Right lung (tissue), 5 donors: ENCODE measurements around the gene PIK3IP1. TPM values are rescaled to one million over a fixed set of nuclear protein-coding genes. Genes with fewer than 3 reads are reported as not detected.
"Not testable (repeated sequence)": the region's sequence is repeated elsewhere in the genome, so short reads cannot be mapped to it uniquely, and the experiment has no call there.

ENCODE experiments used
- DNase-seq, 2 donors: peaks; one replicate each; pipeline ENCODE4 v3.0.0-alpha.2; 2013
- polyA plus RNA-seq, 5 donors: library from polyadenylated mRNA; unstranded; fragments of 120-200 nt; gene quantifications; one replicate each; pipeline versions ENCODE4 v1.2.1 to v1.2.3, GENCODE V29; 2013; ENCODE audit warnings: inconsistent platforms in 1 of 5, low replicate concordance in 1 of 5; ENCODE audit not compliant: insufficient read length in 5 of 5, insufficient read depth in 1 of 5

Gene PIK3IP1
- polyA plus RNA-seq, 5 donors, result 11.5 to 13.2 (median 12.0) TPM

DNA sequence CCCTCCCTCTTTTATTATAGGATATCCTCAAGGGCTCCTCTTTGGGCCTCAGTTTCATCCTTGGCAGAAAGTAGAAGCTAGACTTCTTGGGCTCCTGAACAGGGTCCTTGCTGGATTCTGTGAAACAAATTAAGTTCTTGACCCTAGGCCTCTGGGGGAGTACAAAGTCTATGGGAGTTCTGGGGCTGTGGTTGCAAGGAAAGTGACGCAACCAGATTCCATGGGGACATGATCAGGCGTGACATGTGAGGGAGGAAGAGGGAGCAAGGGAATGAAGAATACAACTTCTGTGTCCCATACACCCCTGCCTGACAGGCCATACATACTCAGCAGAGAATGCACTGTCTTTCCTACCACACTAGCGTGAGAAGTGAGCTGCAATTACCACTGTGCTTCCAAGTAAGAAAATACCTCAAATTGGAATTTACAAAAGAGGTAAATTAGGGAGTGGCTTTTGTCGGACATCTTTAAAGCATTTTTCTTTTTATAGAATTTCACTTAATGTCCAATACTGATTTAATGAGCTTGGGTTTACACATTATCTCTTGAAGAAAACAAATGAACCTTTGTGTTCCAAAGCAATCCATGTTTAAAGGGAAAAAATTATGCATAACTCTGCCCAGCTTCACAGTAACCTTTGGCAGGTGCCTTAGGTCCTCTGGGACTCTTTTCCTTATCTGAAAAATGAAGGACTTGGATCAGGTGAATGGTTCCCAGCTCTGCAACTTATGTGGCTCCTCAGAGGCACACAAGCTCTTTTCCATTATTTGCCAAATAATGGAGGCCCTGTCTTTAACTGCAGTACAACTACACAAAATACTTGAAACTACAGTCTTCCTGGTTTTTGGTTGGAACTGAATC is 41.3 kb downstream of the PIK3IP1 start:
- DNase-seq, result no peak

DNA sequence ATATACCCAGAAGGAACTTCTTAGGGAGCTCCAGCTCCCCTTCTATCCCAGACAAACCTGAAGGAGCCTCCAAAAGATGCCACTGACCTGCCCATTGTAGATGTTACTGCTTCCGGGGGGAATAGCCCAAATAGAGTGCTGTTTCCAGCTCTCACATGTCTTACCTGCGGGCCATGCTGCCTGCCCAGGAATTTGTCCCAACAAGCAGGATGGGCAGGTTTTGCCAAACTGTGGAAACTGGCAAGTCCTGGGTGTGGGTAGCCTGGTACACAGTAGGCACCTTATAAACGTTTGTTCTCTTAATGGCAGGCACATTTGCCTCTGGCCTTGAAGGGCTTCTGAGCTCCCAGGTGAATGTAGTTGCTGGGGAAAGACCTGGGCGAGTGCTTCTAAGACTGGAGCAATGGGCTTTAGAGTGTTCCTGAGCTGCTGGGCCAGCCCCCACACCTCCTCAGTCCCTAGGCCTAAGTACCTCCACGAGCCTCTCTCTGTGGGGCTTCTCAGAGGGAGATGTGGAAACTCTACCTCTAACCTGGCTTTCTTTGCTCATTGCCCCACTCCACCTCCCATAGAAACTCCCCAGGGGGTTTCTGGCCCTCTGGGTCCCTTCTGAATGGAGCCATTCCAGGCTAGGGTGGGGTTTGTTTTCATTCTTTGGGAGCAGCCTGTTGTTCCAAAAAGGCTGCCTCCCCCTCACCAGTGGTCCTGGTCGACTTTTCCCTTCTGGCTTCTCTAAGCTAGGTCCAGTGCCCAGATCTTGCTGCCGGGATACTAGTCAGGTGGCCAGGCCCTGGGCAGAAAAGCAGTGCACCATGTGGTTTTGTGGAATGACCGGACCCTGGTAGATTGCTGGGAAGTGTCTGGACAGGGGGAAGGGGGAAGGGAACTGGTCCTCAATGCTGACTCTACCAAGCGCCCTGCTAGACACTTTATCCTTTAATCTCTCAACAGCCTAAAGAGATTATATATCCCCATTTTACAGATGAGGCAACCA is 43.0 kb downstream of the PIK3IP1 start:
- DNase-seq, result no peak

DNA sequence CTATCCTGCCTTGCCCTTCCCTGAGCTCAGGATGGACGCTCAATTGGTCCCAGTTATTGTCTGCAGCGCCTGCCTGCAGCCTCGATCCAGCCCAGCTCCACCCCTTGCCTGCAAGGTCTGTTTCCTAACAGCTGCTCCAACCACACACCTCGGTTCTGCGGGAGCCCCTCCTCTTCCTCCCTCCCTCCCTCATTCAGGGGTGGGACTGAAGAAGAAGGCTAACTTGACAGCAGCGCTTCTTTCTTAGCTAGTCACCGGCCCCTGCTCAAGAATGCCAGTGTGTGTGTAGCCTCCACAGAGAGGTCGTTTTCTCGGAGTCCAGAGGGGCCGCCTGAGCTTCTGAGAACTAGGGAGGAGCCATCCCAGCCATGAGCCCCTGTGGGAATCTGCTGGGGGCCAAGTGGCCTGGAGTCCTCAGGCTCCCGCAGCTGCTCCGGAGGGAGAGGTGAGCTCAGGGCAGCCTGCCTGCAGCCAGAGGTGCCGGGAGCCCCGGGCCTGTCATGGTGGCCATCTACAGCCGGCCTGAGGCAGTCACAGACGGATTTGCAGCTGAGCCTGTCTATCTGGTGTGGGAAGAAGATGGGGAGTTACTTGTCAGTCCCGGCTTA is 44.0 kb downstream of the PIK3IP1 start:
- DNase-seq, result peak; percentile 52 to 64

DNA sequence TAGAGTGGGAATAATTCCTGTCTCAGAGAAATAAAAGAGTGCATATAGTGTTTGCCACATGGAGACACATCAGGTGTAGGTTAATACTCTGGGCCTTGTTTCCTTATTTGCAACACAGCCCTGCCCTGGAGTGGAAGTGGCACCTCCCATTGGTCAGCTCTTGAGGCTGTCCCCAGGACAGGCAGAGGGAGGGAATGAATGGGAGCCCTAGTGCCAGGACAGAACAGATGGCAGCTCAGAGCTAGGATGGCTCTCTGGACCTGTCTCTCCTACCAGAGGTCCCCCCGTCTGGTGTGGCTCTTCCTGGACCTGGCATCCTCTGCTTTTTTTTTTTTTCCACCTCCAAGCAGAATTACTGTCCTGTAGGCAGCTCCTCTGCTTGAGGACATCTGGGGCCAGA is 44.6 kb downstream of the PIK3IP1 start:
- DNase-seq, result no peak

DNA sequence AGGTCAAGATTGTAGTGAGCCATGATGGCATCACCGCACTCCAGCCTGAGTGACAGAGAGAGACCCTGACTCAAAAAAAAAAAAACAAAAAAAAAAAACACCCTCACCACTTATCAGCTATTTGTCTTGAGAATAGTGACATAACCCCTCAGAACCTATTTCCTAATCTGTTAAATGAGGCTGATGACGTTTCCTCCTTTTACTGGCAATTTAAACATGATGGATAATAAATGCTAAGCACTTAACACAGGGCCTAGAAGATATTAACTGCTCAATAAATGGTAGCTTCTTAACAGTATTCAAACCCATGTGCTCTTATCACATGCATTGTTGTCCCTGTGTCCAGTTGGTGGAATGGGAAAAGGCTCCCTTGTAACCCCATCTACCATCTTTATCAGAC is 45.6 kb downstream of the PIK3IP1 start:
- no peak for DNase-seq

DNA sequence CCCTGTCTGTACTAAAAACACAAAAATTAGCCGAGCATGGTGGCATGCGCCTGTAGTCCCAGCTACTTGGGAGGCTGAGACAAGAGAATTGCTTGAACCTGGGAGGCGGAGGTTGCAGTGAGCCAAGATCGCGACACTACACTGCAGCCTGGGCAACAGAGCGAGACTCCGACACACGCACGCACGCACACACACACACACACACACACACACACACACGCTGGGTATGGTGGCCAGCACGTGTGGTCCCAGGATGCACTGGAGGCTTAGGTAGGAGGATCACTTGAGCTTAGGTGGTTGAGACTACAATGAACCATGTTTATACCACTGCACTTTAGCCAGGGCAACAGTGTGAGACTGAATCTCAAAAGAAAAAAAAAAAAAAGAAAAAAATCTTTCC is 46.3 kb downstream of the PIK3IP1 start:
- not testable (repeated sequence) for DNase-seq

DNA sequence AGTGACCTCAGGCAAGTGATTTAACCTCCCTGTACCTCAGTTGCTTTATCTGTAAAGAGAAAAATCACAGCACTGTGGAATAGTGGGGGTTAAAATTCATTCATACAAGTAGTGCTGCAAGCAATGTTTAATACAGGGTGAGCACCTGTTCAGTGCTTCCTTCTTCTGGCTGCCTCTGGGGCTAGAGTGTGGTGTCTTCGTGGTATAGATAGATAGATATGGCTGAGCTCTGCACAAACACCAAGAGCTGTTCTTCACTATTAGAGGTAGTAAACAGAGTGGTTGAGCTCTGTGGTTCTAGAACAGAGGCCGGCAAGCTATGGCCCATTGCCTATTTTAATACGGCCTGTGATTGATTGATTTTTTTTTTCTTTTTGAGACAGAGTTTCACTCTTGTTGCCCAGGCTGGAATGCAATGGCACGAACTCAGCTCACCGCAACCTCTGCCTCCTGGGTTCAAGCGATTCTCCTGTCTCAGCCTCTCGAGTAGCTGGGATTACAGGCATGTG is 47.3 kb downstream of the PIK3IP1 start:
- DNase-seq, result no peak

DNA sequence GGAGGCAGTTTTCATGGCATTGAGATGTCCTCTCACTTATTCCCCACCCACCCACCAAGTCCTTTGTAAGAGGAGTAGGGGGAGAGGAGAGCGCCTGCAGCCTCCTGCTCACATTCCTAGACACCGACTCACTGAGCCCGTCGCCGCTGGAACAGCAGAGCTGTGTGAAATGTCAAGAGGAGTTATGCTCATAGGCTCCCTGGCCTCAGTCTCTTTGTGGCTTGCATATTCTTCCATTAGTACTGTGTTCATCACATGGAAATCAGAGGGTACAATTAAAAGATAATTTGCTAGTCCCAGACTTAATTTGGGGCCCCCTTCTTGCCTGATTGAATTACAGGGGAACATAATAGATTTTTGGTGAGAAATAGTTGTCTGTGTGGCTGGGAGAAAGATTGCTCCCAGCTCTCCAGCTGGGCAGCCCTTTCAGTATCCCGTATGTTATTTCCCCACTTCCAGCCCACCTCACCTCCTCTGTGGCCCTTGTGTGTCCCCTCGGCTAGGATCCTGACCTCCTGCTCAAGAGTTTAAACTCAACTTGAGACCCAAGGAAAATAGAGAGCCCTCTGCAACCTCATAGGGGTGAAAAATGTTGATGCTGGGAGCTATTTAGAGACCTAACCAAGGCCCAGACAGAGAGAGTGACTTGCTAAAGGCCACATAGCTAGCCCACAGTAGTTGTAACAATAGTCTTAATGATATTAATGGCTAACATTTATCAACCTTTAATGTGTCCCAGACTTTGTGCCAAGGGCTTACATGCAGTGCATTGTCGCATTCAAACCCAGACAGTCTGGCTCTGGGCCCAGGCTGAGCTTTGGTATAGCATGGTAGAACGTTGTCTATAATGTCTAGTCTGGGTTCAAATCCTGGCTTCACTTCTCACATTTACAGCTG is 48.0 kb downstream of the PIK3IP1 start:
- no peak for DNase-seq

DNA sequence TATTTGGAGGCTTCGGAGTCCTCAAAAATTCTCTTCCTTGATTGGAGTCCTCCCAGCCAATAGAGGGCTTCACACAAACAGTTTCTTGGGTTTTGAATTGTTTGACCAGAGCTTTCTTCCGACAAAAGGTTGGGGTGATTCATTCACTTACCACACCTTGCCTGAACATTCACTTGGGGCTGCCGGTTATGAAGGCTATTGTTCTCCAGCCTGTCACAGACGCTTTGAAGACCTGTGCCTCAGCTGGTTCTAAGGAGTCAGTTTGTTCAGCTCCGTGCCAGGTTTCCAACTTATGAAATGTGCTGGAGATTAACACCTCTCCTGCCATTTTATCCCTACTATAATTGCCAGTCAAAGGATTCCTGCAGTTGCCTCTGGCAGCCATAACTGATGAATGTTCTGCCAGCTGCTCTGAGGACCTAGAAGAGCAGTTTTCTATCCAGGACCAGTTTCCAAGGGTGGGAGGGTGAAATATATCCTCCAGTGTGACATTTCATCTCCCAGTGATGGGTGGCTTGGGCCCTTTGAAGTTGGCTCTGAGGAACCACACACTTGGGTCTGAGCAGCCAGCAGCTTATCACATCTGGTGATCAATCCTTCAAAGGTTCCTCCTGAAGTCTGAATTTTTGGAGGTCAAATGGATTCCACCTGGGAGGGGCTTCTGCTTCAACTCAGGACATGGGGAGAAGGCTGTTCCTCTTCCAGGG is 48.8 kb downstream of the PIK3IP1 start:
- DNase-seq, result no peak

DNA sequence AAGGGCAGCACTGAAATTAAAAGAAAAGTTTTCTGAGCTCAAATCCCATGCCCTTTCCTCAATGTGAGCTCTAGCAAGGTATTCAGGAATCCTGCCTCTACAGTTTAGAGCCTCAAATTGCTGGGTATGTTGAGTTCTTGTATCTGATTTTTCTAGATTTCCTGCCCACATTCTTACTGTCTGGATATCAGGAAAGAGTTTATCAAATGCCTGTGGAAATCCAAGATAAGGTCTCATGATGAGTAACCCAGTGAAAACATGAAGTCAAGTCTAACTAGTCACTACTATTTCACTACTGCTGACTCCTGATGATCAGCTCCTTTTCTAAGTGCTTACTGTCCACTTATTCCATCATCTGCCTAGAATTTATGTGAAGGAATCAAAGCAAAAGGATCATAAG is 50.4 kb downstream of the PIK3IP1 start:
- DNase-seq, result no peak

DNA sequence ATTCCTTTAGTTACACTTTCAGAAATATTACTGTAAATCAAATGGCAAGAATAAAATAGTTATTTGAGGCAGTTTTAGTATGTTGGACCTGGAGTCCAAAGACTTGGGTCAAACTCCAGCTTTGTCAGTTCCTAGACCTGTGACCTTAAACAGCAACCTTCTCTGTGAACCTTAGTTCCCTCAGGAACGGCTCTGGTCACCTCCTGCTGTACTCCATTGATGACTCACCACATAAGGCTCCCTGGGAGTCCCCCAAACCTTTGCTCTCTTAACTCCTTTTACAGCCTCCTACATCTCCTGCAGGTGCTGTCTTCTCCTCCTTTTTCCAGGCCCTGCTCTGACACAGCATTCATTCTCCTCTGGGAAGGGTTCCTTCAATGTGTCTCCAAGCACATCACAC is 51.1 kb downstream of the PIK3IP1 start:
- DNase-seq, result no peak

DNA sequence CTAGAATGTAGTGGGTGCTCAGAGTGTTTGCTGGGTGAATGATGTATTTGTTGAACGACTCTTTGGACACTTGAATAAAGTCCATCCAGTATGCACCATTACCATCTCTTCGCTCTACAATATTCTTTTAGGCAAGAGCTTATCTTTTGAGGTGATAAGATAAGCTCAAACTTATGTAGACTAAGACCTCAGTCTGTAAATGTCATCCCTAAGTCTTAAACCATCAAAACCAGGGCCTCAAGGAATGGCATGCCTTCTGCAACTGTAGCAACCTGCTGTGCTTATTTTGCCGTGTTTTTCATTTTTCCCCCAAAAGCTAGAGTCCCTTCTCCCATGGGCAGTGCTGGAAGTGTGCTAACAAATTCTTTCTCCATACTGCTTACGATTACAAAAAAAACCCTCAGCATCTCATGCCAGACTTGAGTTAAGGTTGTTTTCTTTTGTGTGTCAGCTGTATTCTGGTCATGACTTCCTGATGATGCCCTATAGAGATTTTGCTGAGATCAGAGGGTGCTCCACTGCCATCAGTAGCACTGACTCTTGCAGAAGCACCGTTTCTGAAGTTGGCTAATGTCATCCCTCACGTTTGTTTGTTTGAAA is 52.4 kb downstream of the PIK3IP1 start:
- DNase-seq, result no peak

DNA sequence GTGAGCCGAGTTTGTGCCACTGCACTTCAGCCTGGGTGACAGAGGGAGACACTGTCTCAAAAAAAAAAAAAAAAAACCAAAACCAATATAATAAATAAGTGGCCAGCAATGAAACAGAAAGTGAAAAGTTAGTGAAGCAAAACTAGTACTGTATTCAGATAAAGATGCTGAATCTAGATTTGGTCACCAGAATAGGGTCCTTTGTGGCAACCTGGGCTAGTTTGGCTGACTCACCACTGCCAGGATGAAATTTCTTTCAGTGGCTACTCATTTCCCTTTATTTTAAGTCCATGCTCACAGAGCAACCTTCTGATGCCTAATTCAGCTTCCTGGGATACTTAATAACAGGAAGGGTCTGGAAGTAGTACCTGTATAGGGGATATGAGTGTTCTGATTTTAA is 54.2 kb downstream of the PIK3IP1 start:
- DNase-seq, result no peak

DNA sequence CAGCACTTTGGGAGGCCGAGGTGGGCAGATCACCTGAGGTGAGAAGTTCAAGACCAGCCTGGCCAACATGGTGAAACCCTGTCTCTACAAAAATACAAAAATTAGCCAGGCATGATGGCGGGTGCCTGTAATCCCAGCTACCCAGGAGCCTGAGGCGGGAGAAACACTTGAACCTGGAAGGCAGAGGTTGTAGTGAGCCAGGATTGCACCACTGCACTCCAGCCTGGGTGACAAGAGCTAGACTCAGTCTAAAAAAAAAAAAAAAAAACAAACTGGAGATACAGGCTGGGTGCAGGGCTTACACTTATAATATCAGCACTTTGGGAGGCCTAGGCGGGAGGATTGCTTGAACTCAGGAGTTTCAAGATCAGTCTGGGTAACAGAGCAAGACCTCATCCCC is 56.2 kb downstream of the PIK3IP1 start:
- DNase-seq, result not testable (repeated sequence)

DNA sequence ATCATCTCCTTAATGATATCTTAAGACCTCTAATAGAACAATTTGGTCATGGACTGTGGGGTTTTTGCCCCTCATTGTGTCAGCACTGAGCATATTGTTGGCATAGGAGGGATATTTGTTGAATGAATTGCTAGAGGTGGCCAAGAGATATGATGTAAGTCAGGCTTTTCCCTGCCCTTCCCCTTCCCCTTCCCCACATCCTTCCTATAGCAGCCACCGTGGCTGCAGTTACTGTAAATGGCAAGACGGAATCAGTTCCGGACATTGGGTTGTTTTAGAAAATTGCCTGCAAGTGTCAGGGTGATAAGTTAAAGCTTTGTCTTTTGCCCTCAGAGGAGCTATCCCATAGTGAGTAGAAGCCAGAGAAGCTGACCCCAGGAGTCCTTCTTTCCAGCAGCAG is 57.2 kb downstream of the PIK3IP1 start:
- DNase-seq, result no peak

DNA sequence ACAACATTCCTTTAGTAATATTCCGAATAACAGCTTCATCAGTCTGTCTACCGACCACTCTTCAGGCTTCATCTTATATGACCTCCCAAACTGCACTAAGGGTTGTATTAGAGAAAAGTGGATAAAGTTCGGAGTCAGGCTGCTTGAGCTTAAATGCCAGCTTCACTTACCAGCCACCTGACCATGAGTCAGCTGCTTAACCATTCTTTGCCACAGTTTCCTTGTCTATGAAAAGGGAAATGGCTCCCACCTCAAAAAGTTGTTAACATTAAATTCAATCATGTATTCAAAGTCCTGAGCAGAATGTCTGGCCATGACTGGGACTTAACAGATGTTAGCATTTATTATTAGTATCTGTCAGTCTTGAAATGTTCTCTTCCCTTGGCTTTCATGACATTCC is 59.3 kb downstream of the PIK3IP1 start:
- no peak for DNase-seq
